Mesodermal cell (in vitro differentiated cells): Measurements from ENCODE around the gene SLX9.

Experiments
- H3K27ac ChIP-seq: 2 replicates; pipeline ENCODE4 v1.7.0; 2013; ENCODE audit warnings: mild to moderate bottlenecking, low read depth, low read length, moderate library complexity; ENCODE audit not compliant: severe bottlenecking
- H3K36me3 ChIP-seq: 2 replicates; pipeline ENCODE4 v1.7.1; 2013; ENCODE audit warnings: mild to moderate bottlenecking, low read length, moderate library complexity; ENCODE audit not compliant: control insufficient read depth, insufficient read depth
- H3K4me1 ChIP-seq: one replicate; pipeline ENCODE4 v1.7.1; 2013; ENCODE audit warnings: mild to moderate bottlenecking, low read length; ENCODE audit not compliant: insufficient read depth, control insufficient read depth, poor library complexity, severe bottlenecking
- H3K4me3 ChIP-seq: 2 replicates; pipeline ENCODE4 v1.7.0; 2013; ENCODE audit warnings: low read length, control low read depth, mild to moderate bottlenecking; ENCODE audit not compliant: insufficient read depth, poor library complexity, severe bottlenecking; ENCODE audit errors: extremely low read depth
- H3K9me3 ChIP-seq: 2 replicates; pipeline ENCODE4 v1.7.1; 2013; ENCODE audit warnings: mild to moderate bottlenecking, low read length, moderate library complexity; ENCODE audit not compliant: control insufficient read depth
- WGBS, 2 experiments: methylation state at CpG; one replicate each; pipeline ENCODE4 v1.1.5; 2013; ENCODE audit warnings: missing lambda C conversion rate in 2 of 2; ENCODE audit not compliant: insufficient coverage in 2 of 2; 5-methylcytosine and 5-hydroxymethylcytosine counted together

Gene SLX9

DNA sequence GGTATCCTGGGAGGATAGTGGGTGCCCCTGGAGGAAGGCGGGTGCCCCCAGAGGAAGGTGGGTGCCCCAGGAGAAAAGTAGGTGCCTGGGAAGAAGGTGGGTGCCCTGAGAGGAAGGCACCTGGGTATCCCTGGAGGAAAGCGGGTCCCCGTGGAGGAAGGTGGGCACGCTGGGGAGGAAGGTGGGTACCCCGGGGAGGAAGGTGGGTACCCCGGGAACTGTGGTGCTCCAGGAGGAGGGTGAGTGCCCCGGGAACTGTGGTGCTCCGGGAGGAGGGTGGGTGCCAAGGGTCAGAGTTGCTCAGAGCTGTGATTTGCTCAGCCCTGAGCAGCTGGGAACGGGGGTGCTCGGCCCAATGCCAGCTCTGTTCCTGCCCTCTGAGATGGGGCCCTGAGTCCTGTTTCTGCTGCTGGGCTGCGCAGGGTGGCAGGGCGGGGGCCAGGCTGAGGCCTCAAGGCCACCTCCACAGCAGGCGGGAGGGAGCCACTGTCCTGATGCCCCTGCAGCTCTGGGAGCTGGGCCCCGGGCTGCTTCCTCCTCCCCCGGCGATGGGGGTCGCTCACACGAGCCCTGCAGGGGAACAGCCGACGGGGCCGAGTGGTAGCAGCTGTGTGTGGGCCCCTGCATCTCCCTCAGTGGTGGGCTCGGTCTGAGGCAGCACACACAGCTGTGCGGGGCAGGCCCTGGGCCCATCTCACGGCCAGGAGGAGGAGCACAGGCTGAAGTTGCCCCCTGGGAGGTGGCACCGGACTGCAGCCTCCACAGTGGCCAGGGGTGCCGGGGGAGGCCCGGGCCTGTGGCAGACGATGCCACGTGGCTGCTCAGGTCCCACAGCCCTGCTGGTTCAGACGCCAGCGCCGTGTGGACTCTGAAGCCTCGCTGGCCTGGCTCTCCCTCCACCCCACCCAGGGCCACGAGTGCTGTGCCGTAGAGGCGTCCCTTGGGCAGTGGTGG lies 57.4 kb downstream of the SLX9 start:
- Histone ChIP-seq H3K36me3 (no peaks in the 10 kb centered on the region), H3K4me3 (no peak overlapping the region), H3K4me1 (no peaks in the 10 kb centered on the region), H3K27ac (no peak overlapping the region), H3K9me3 (no peaks in the 10 kb centered on the region)
- 81 to 86% methylated on average over 22 to 33 of the region's 36 CpGs for WGBS, 2 experiments

DNA sequence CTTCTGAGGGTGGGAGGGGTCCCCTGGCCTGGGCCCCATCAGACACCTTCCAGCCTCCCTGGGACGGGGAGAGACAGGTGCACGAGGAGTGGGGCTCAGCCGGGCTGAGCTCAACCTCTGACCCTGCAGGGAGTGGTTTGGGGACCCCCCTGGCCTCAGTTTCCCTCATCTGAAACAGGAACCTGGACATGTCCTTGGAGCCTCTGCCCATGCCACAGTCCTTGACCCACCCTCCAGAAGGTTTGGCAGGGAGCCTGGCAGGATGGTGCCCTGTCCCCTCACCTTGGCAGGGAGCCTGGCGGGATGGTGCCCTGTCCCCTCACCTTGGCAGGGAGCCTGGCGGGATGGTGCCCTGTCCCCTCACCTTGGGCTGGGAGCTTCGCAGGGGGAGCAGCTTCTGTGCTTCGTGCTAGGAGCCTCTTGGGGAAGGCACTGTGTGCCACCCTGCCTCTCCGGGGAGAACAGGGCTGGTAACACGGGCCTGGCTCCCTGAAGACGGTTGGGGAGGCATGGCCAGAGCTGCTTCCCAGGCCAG lies 58.3 kb downstream of the SLX9 start:
- Histone ChIP-seq H3K36me3 (no peaks in the 10 kb centered on the region), H3K27ac (no peak overlapping the region), H3K9me3 (no peaks in the 10 kb centered on the region), H3K4me1 (peaks cover 2% of the 10 kb centered on the region), H3K4me3 (no peak overlapping the region)
- WGBS, 2 experiments: 90 to 94% methylated on average over 8 to 9 of the region's 10 CpGs

GRCh38 chr21:44998621-44999427 lies 59.0 kb downstream of the SLX9 start:
- Histone ChIP-seq H3K27ac (no peak overlapping the region), H3K4me3 (no peak overlapping the region), H3K4me1 (peaks cover 8% of the 10 kb centered on the region), H3K36me3 (no peaks in the 10 kb centered on the region), H3K9me3 (no peaks in the 10 kb centered on the region)
- 89 to 92% methylated on average over 23 to 28 of the region's 32 CpGs for WGBS, 2 experiments

- Histone ChIP-seq H3K27ac (no peak overlapping the region), H3K9me3 (no peaks in the 10 kb centered on the region), H3K4me3 (no peak overlapping the region), H3K36me3 (no peaks in the 10 kb centered on the region), H3K4me1 (peaks cover 9% of the 10 kb centered on the region)
- 91 to 95% methylated on average over 13 to 17 of the region's 17 CpGs for WGBS, 2 experiments
Measured at GRCh38 chr21:44999428-44999971, 59.7 kb downstream of the SLX9 start.

GRCh38 chr21:44999972-45000636 lies 60.3 kb downstream of the SLX9 start:
- Histone ChIP-seq H3K4me3 (no peak overlapping the region), H3K4me1 (peaks cover 14% of the 10 kb centered on the region), H3K27ac (no peak overlapping the region), H3K36me3 (no peaks in the 10 kb centered on the region), H3K9me3 (peaks cover 2% of the 10 kb centered on the region)
- 95 to 97% methylated on average over 24 to 26 of the region's 29 CpGs for WGBS, 2 experiments

DNA sequence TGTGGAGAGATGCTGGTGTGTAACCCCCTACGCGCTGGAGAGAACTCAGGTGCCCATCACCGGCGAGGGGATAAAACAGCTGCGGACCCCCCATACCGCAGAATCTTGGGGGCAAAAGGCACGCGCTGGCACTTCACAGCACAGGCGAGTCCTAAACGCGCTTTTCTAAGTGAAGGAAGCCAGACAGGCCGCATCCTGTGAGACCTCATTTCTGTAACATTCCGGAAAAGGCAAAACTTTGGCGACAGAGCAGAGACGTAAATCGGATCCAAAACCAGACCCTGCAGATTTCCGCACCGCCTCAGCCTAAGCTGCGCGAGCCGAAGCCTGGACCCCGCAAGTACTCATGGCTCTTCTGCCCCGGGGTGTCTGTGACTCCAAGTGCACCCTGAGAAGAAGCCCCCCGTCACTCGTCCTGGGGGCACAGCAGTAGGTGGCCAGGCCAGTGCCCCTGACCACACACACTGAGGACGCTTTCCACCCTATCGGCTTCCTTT lies 60.9 kb downstream of the SLX9 start:
- Histone ChIP-seq H3K27ac (no peak overlapping the region), H3K4me3 (no peak overlapping the region), H3K9me3 (peaks cover 4% of the 10 kb centered on the region), H3K4me1 (peaks cover 15% of the 10 kb centered on the region), H3K36me3 (no peaks in the 10 kb centered on the region)
- 95 to 96% methylated on average over 27 of the region's 27 CpGs for WGBS, 2 experiments

DNA sequence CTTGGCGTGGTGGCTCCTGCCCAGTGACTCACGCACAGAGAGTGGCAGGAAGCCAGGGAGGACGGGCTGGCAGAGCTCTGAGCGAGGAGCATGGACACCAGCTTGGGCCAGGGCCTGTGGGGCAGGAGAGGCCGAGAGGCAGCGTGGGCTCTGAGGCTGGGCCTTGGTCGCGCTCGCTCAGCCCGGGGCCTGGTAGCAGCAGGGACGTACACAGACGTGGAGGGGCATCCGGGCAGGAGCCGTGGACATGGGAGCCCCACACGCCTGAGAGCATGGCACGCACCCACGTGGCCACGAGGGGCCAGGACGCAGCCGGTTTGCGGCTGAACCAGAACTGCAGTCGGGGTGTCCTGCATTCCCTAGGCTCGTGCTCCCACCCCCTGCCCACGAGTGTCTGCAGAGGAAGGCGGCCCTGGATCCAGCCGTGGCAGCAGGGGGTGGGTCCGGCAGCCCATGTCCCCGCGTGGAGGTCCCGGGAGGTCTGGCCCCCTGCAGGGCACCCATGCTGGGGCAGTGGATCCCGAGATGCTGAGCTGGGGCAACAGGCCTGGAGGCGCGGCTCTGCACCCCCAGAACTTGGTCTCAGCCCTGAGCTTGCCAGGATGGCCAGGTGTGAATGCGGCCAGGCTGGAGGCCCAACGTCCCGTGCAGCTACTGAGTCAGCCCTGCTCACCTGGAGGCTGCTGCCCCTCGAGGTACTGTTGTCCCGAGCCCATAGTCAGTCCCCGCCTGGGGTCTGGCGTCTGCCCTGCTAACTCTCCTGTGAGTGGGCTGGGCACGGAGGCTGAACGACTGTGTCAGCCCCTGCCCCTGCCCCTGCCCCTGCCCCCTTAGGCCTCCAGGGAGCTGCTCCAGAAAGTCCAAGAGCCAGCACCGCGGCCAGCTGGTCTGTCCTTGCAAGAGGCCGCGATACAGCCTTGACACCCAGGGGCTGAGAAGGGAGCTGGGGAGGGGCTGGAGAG lies 61.6 kb downstream of the SLX9 start:
- H3K4me3 ChIP-seq: no peak overlapping the region
- H3K9me3 ChIP-seq: peaks cover 10% of the 10 kb centered on the region
- H3K36me3 ChIP-seq: no peaks in the 10 kb centered on the region
- no peak overlapping the region for H3K27ac ChIP-seq
- peaks cover 15% of the 10 kb centered on the region for H3K4me1 ChIP-seq
- WGBS, 2 experiments: 89 to 93% methylated on average over 34 to 39 of the region's 46 CpGs

DNA sequence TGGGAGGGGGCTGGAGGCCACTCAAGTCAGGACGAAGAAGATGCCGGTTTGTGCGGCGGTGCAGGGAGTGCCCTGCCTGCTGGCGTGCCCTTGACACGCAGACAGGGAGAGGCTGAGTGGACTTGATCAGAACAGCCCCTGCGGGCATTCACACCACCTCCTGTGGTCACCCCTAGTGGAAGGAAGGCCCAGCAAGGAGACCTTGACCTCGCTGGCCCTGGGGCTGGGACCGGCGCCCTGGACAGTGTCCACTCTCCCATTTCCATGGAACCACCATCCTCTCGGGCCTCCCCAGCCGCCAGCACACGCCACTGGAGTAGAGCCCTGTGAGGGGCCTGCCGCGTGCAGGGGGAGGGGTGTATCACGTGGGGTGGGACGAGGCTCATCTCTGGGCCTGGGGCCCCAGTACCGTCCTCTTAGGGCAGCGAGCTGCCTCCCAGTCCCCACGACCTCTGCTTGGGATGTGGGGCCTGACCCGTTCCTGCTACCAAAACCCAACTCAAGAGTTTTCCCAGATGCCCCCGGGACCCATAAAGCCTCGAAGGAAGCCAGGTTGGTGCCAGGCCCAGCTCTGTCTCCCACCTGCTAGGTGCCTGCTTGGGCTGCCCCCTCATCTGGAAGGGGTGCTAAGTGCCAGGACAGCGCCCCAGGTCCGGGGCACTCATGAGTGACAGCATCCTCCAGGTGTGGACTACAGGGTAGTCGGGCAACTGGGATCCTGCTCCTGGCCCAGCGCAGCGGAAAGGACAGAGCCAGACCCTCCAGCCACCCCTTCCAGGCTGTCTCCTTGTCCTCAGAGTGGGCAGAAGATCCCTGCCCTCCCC lies 62.8 kb downstream of the SLX9 start:
- Histone ChIP-seq H3K4me1 (peaks cover 15% of the 10 kb centered on the region), H3K27ac (no peak overlapping the region), H3K36me3 (no peaks in the 10 kb centered on the region), H3K9me3 (peaks cover 10% of the 10 kb centered on the region), H3K4me3 (no peak overlapping the region)
- 92 to 95% methylated on average over 14 to 25 of the region's 28 CpGs for WGBS, 2 experiments
